ENCODE measurements around the gene KRTAP4-11. TPM values are rescaled to one million over a fixed set of nuclear protein-coding genes. Genes with fewer than 3 reads are reported as not detected.
"Not testable (repeated sequence)": the region's sequence is repeated elsewhere in the genome, so short reads cannot be mapped to it uniquely, and the experiment has no call there.

Gene KRTAP4-11
- total and polyA plus RNA-seq, 5 donors from 2014 or later: not detected

DNA sequence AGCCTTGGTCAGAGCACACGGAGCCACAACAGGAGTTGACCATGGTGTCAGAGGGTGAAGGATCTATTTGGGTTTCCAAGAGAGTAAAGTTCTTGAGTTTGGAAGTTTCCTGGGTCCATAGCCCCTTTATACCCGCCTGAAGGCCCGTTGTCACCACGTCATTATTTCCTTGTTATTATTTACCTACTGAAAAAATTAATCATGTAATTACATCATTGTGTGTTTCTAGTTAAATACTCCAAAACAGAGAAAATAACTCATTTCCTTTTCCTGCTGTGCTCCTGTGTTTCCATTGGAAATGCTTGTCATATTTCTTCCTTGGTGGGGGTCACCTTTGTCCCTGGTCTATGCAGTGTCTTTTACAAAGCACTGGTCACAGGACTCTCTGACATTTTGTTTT, 20.1 kb downstream of the KRTAP4-11 start, which contains the start of gene KRTAP4-8:
Gene KRTAP4-8, minus strand, starts transcription at position 101 of the 400 bp plus-strand sequence. Its CDS starts 58 bp downstream, at position 43.
- no peak within 1 kb of the TSS for H3K4me3 Mint-ChIP-seq
- Histone ChIP-seq H3K4me1 (ENCODE audit: control insufficient read depth, insufficient read depth, low read length, poor library complexity, severe bottlenecking) (no peaks in the 10 kb centered on the region), H3K27me3 (ENCODE audit: control insufficient read depth, insufficient read depth, low read length) (peaks cover 4% of the 10 kb centered on the region), H3K36me3 (ENCODE audit: control insufficient read depth, insufficient read depth, low read length) (no peaks in the 10 kb centered on the region), H3K27ac (ENCODE audit: insufficient read depth, low read length, poor library complexity, severe bottlenecking) (no peak within 1 kb of the TSS), H3K9me3 (ENCODE audit: control insufficient read depth in 2 of 2, low read length in 2 of 2) (no peaks in the 10 kb centered on the region), H3K4me3 (ENCODE audit: low read depth, low read length) (no peak within 1 kb of the TSS)
- peaks cover 34% of the 10 kb centered on the region for H3K27me3 Mint-ChIP-seq
- no peak within 1 kb of the TSS for H3K27ac Mint-ChIP-seq
- DNase-seq (no peak), ATAC-seq (ENCODE audit: low read depth in 2 of 2) (no peak)
- H3K36me3 Mint-ChIP-seq: no peaks in the 10 kb centered on the region
- peaks cover 0 to 9% (median 2%) of the 10 kb centered on the region in 4 donors for H3K4me1 Mint-ChIP-seq
- peaks cover 0 to 3% (median 0%) of the 10 kb centered on the region in 7 donors for H3K9me3 Mint-ChIP-seq

DNA sequence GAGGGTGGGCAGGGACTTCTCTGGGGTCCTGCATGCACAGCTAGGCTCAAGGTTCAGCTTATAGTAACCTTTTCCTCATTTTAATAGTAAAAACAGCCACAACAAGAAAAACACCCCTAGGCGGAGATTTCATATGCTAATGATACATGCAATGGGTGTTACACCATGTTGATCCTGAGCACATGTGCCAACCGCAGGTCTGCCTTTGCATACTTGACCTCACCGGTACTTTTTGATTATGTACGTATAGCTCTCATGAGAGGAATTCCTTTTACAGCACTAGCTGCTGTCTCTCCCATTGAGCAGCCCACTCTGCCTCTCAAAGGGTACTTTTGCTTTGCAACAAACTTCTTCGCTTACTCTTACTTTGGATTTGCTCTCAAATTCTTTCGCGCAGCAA, 22.1 kb downstream of the KRTAP4-11 start:
- H3K4me1 ChIP-seq (ENCODE audit: control insufficient read depth, insufficient read depth, low read length, poor library complexity, severe bottlenecking): no peaks in the 10 kb centered on the region
- ATAC-seq (ENCODE audit: low read depth in 2 of 2) (no peak), DNase-seq (no peak)
- peaks cover 4% of the 10 kb centered on the region for H3K27me3 ChIP-seq (ENCODE audit: control insufficient read depth, insufficient read depth, low read length)
- Mint-ChIP-seq H3K4me3 (no peak overlapping the region), H3K27me3 (peaks cover 34% of the 10 kb centered on the region), H3K36me3 (no peaks in the 10 kb centered on the region), H3K27ac (no peak overlapping the region), H3K4me1 (peaks cover 0 to 9% (median 2%) of the 10 kb centered on the region in 4 donors), H3K9me3 (peaks cover 0 to 3% (median 0%) of the 10 kb centered on the region in 7 donors)
- no peaks in the 10 kb centered on the region for H3K36me3 ChIP-seq (ENCODE audit: control insufficient read depth, insufficient read depth, low read length)
- no peak overlapping the region for H3K27ac ChIP-seq (ENCODE audit: insufficient read depth, low read length, poor library complexity, severe bottlenecking)
- no peaks in the 10 kb centered on the region for H3K9me3 ChIP-seq (ENCODE audit: control insufficient read depth in 2 of 2, low read length in 2 of 2)
- H3K4me3 ChIP-seq (ENCODE audit: low read depth, low read length): no peak overlapping the region

DNA sequence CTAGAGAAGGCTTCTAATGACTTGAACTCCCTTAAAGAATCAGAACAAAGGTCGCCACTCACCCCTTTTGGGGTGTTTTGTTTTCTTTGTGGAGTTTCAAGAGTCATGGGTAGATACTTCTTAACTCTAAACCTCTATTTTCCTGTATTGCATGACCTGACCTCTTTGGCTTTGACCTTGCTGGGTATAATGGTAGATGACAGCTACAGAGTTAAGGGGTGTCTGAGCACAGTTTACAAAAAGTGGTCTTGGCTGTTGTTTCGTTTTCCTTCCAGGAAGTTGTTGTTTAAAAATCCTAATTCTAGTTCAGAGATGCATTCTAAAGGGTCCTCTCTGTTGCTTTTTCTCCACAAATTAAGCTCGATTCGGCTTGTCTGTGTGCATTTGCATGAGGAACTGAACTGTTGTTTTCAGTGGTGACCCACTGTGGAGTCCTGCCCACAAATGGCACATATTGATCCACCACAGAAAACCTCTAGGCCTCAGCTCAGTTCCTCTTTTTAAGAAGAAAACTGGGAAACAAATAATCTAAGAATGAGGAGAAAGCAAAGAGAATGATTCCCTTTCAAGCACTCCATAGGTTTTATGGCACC, 29.3 kb downstream of the KRTAP4-11 start:
- H3K9me3 ChIP-seq (ENCODE audit: control insufficient read depth in 2 of 2, low read length in 2 of 2); H3K4me1 Mint-ChIP-seq; H3K27ac Mint-ChIP-seq; H3K4me1 ChIP-seq (ENCODE audit: control insufficient read depth, insufficient read depth, low read length, poor library complexity, severe bottlenecking); H3K9me3 Mint-ChIP-seq; H3K36me3 ChIP-seq (ENCODE audit: control insufficient read depth, insufficient read depth, low read length); H3K27me3 ChIP-seq (ENCODE audit: control insufficient read depth, insufficient read depth, low read length); H3K4me3 ChIP-seq (ENCODE audit: low read depth, low read length); H3K4me3 Mint-ChIP-seq; ATAC-seq (ENCODE audit: low read depth in 2 of 2); DNase-seq; H3K27ac ChIP-seq (ENCODE audit: insufficient read depth, low read length, poor library complexity, severe bottlenecking); H3K36me3 Mint-ChIP-seq: not testable (repeated sequence)
- peaks cover 19% of the 10 kb centered on the region for H3K27me3 Mint-ChIP-seq

DNA sequence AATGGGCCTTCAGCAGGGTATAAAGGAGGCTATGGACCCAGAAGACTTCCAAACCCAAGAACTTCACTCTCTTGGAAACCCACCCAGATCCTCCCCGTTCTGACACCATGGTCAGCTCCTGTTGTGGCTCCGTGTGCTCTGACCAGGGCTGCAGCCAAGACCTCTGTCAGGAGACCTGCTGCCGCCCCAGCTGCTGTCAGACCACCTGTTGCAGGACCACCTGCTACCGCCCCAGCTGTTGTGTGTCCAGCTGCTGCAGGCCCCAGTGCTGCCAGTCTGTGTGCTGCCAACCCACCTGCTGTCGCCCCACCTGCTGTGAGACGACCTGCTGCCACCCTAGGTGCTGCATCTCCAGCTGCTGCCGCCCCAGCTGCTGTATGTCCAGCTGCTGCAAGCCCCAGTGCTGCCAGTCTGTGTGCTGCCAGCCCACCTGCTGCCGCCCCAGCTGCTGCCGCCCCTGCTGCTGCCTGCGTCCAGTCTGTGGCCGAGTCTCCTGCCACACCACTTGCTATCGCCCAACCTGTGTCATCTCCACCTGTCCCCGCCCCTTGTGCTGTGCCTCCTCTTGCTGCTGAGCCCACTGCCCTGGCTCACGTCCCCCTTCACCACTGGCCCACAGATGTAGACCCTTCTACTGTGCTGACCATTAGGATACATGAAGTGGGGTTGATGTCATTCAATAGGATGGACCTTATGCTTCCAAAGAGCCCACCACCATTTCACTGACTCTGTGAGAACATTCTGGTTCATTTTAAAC, 33.9 kb downstream of the KRTAP4-11 start, which contains the start of gene KRTAP4-7:
Gene KRTAP4-7, plus strand, starts transcription at position 51 of the 757 bp plus-strand sequence. Its CDS starts 57 bp downstream, at position 108.
- DNase-seq; H3K4me1 Mint-ChIP-seq; H3K27ac Mint-ChIP-seq; H3K36me3 Mint-ChIP-seq; H3K4me1 ChIP-seq (ENCODE audit: control insufficient read depth, insufficient read depth, low read length, poor library complexity, severe bottlenecking); H3K9me3 Mint-ChIP-seq; H3K27ac ChIP-seq (ENCODE audit: insufficient read depth, low read length, poor library complexity, severe bottlenecking); ATAC-seq (ENCODE audit: low read depth in 2 of 2); H3K4me3 ChIP-seq (ENCODE audit: low read depth, low read length); H3K27me3 ChIP-seq (ENCODE audit: control insufficient read depth, insufficient read depth, low read length); H3K9me3 ChIP-seq (ENCODE audit: control insufficient read depth in 2 of 2, low read length in 2 of 2); H3K36me3 ChIP-seq (ENCODE audit: control insufficient read depth, insufficient read depth, low read length): not testable (repeated sequence)
- peaks cover 28% of the 10 kb centered on the region for H3K27me3 Mint-ChIP-seq
- H3K4me3 Mint-ChIP-seq: peak within 1 kb of the TSS in 1 of 4 donors; percentile 38

DNA sequence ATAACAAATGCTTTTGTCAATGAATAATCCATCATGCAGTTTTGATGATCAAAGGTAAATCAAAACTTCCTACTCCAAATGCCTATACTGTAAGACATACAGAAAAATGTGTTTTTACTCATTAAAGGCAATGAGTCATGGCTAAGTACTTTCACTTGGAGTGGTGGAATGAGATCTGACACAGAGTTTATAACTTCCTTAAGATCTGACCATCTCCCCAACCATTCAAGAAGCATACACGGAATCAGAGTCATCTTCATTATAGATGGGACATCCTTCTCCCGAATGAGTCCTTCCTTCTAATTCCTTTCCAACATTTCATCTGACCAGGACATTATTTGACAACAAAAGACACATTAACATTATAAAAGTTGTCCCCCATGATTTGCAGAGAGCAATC, 34.7 kb downstream of the KRTAP4-11 start:
- H3K4me3 Mint-ChIP-seq; DNase-seq; H3K9me3 Mint-ChIP-seq; H3K27ac Mint-ChIP-seq; H3K4me1 ChIP-seq (ENCODE audit: control insufficient read depth, insufficient read depth, low read length, poor library complexity, severe bottlenecking); H3K27ac ChIP-seq (ENCODE audit: insufficient read depth, low read length, poor library complexity, severe bottlenecking); H3K27me3 ChIP-seq (ENCODE audit: control insufficient read depth, insufficient read depth, low read length); H3K4me3 ChIP-seq (ENCODE audit: low read depth, low read length); H3K9me3 ChIP-seq (ENCODE audit: control insufficient read depth in 2 of 2, low read length in 2 of 2); H3K36me3 ChIP-seq (ENCODE audit: control insufficient read depth, insufficient read depth, low read length); H3K36me3 Mint-ChIP-seq; ATAC-seq (ENCODE audit: low read depth in 2 of 2); H3K4me1 Mint-ChIP-seq: not testable (repeated sequence)
- H3K27me3 Mint-ChIP-seq: peaks cover 26% of the 10 kb centered on the region

DNA sequence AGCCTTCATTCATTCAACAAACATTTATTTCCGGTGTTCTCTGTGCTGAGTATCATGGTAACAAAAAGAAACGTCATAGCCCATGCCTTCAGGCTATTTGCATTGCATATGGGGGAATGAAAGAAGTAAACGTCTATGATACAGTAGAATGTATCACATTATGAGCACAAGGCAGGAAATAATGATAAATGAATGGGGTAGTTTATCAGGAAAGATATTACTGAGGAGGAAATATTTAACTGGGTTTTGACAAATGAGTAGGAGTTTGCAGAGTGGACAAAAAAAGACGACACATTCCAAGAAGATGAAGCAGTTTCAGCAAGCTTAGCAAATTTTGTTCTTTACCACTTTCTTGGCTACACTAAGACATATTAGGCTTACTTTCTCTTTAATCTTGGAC, 35.5 kb downstream of the KRTAP4-11 start:
- no peaks in the 10 kb centered on the region for H3K4me1 Mint-ChIP-seq
- no peaks in the 10 kb centered on the region for H3K36me3 Mint-ChIP-seq

DNA sequence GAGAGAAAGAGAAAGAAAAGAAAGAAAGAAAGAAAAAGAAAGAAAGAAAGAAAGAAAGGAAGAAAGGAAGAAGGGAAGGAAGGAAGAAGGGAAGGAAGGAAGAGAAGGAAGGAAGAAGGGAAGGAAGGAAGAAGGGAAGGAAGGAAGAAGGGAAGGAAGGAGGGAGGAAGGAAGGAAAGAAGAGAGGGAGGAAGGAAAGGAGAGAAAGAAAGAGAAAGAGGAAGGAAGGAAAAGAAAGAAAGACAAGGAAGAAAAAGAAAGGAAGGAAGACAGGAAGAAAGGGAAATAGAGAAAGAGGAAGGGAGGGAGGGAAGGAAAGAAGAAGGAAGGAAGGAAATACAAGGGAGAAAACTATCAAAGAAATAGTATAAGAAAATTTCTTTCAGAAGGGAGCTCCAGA, 41.4 kb downstream of the KRTAP4-11 start:
- Mint-ChIP-seq H3K9me3 (peaks cover 0 to 3% (median 0%) of the 10 kb centered on the region in 7 donors), H3K4me1 (peaks cover 0 to 2% (median 0%) of the 10 kb centered on the region in 4 donors), H3K4me3 (no peak overlapping the region), H3K27ac (no peak overlapping the region), H3K36me3 (no peaks in the 10 kb centered on the region), H3K27me3 (peaks cover 25% of the 10 kb centered on the region)
- Histone ChIP-seq H3K27me3 (ENCODE audit: control insufficient read depth, insufficient read depth, low read length) (peaks cover 13% of the 10 kb centered on the region), H3K36me3 (ENCODE audit: control insufficient read depth, insufficient read depth, low read length) (no peaks in the 10 kb centered on the region), H3K27ac (ENCODE audit: insufficient read depth, low read length, poor library complexity, severe bottlenecking) (no peak overlapping the region), H3K4me1 (ENCODE audit: control insufficient read depth, insufficient read depth, low read length, poor library complexity, severe bottlenecking) (no peaks in the 10 kb centered on the region), H3K9me3 (ENCODE audit: control insufficient read depth in 2 of 2, low read length in 2 of 2) (no peaks in the 10 kb centered on the region), H3K4me3 (ENCODE audit: low read depth, low read length) (no peak overlapping the region)
- ATAC-seq (ENCODE audit: low read depth in 2 of 2): no peak
- no peak for DNase-seq

More for the DNA sequence above, 35.5 kb downstream of the KRTAP4-11 start:
- Mint-ChIP-seq H3K9me3 (peaks cover 0 to 3% (median 0%) of the 10 kb centered on the region in 7 donors), H3K27ac (no peak overlapping the region), H3K4me3 (no peak overlapping the region), H3K27me3 (peaks cover 27% of the 10 kb centered on the region)
- H3K27ac ChIP-seq (ENCODE audit: insufficient read depth, low read length, poor library complexity, severe bottlenecking): no peak overlapping the region
- no peaks in the 10 kb centered on the region for H3K9me3 ChIP-seq (ENCODE audit: control insufficient read depth in 2 of 2, low read length in 2 of 2)
- ATAC-seq (ENCODE audit: low read depth in 2 of 2) (no peak), DNase-seq (no peak)
- H3K4me3 ChIP-seq (ENCODE audit: low read depth, low read length): no peak overlapping the region
- H3K27me3 ChIP-seq (ENCODE audit: control insufficient read depth, insufficient read depth, low read length): peaks cover 3% of the 10 kb centered on the region
- no peaks in the 10 kb centered on the region for H3K4me1 ChIP-seq (ENCODE audit: control insufficient read depth, insufficient read depth, low read length, poor library complexity, severe bottlenecking)
- H3K36me3 ChIP-seq (ENCODE audit: control insufficient read depth, insufficient read depth, low read length): no peaks in the 10 kb centered on the region

Measured in CD4-positive, CD25-positive, alpha-beta regulatory T cell (primary cell).